WERI-Rb-1 (cell line): Measurements from ENCODE around the gene UCP1.
A peak's percentile ranks its signal among the peaks of the same experiment; 100 is the strongest.

Experiments
- DNase-seq: peaks from one replicate; pipeline ENCODE4 v3.0.0-alpha.2; 2020
- H3K27ac ChIP-seq: fragments of 250-450 bp; sonication (Bioruptor Pico); 2 replicates; pipeline ENCODE4 v1.5.1; 2020; ENCODE audit warnings: mild to moderate bottlenecking, moderate library complexity
- H3K27me3 ChIP-seq: fragments of 250-450 bp; sonication (Bioruptor Pico); 2 replicates; pipeline ENCODE4 v1.5.1; 2021; ENCODE audit warnings: mild to moderate bottlenecking, low read depth, moderate library complexity; ENCODE audit not compliant: insufficient read depth, severe bottlenecking
- H3K36me3 ChIP-seq: fragments of 250-450 bp; sonication (Bioruptor Pico); 2 replicates; pipeline ENCODE4 v1.5.1; 2020; ENCODE audit warnings: mild to moderate bottlenecking, moderate library complexity
- H3K4me3 ChIP-seq: 2 replicates; pipeline ENCODE4 v1.5.1; 2011; ENCODE audit warnings: low read depth, mild to moderate bottlenecking, control low read depth, low read length
- H3K9me3 ChIP-seq: fragments of 250-450 bp; sonication (Bioruptor Pico); 2 replicates; pipeline ENCODE4 v1.5.1; 2021; ENCODE audit warnings: mild to moderate bottlenecking, moderate library complexity; ENCODE audit not compliant: severe bottlenecking
- TF ChIP-seq, protein P1 (sequence below): IDR thresholded peaks from 2 replicates; pipeline ENCODE4 v1.5.1; 2011; ENCODE audit warnings: low read depth, mild to moderate bottlenecking, control low read depth, inconsistent platforms, low read length

UCP1 gene

GRCh38 chr4:140568507-140569306 lies at the start of gene UCP1:
UCP1 (minus strand) TSS chr4:140568961; CDS start chr4:140568729, 232 bp downstream.
- peaks cover 17% of the 10 kb centered on the region for H3K27me3 ChIP-seq
- TF ChIP-seq, protein P1, sequence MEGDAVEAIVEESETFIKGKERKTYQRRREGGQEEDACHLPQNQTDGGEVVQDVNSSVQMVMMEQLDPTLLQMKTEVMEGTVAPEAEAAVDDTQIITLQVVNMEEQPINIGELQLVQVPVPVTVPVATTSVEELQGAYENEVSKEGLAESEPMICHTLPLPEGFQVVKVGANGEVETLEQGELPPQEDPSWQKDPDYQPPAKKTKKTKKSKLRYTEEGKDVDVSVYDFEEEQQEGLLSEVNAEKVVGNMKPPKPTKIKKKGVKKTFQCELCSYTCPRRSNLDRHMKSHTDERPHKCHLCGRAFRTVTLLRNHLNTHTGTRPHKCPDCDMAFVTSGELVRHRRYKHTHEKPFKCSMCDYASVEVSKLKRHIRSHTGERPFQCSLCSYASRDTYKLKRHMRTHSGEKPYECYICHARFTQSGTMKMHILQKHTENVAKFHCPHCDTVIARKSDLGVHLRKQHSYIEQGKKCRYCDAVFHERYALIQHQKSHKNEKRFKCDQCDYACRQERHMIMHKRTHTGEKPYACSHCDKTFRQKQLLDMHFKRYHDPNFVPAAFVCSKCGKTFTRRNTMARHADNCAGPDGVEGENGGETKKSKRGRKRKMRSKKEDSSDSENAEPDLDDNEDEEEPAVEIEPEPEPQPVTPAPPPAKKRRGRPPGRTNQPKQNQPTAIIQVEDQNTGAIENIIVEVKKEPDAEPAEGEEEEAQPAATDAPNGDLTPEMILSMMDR, result peak; percentile 22; the same call in 1 of the 2 replicates
- peak within 1 kb of the TSS; percentile 54 for H3K4me3 ChIP-seq
- no peak within 1 kb of the TSS for H3K27ac ChIP-seq
- H3K36me3 ChIP-seq, result no peaks in the 10 kb centered on the region
- peak; percentile 33 for DNase-seq
- H3K9me3 ChIP-seq, result no peaks in the 10 kb centered on the region

- Histone ChIP-seq H3K4me3 (no peak overlapping the region), H3K27me3 (no peaks in the 10 kb centered on the region), H3K9me3 (peaks cover 3% of the 10 kb centered on the region), H3K27ac (no peak overlapping the region), H3K36me3 (peaks cover 5% of the 10 kb centered on the region; the same call in 1 of the 2 replicates)
- peak; percentile 34 for DNase-seq
- TF ChIP-seq, protein P1, result no peak
These were observed 48.9 kb upstream of the UCP1 start for GRCh38 chr4:140617499-140618248.

- no peak for DNase-seq
- no peak overlapping the region for H3K27ac ChIP-seq
These were observed 46.7 kb upstream of the UCP1 start for GRCh38 chr4:140615451-140615850.

GRCh38 chr4:140612357-140612756 lies 43.6 kb upstream of the UCP1 start:
- no peak overlapping the region for H3K27ac ChIP-seq
- H3K4me3 ChIP-seq, result no peak overlapping the region
- no peak for DNase-seq
- H3K27me3 ChIP-seq, result no peaks in the 10 kb centered on the region
- TF ChIP-seq, protein P1, result no peak
- H3K36me3 ChIP-seq, result no peaks in the 10 kb centered on the region
- H3K9me3 ChIP-seq, result peaks cover 2% of the 10 kb centered on the region

More at GRCh38 chr4:140615451-140615850, 46.7 kb upstream of the UCP1 start:
- H3K27me3 ChIP-seq, result no peaks in the 10 kb centered on the region
- no peak overlapping the region for H3K4me3 ChIP-seq
- TF ChIP-seq, protein P1, result no peak
- no peaks in the 10 kb centered on the region for H3K36me3 ChIP-seq
- H3K9me3 ChIP-seq, result peaks cover 3% of the 10 kb centered on the region

- H3K27me3 ChIP-seq, result no peaks in the 10 kb centered on the region
- H3K9me3 ChIP-seq, result no peaks in the 10 kb centered on the region
- DNase-seq, result no peak
- TF ChIP-seq, protein P1, result no peak
- no peaks in the 10 kb centered on the region for H3K36me3 ChIP-seq
- no peak overlapping the region for H3K4me3 ChIP-seq
- H3K27ac ChIP-seq, result no peak overlapping the region
These were observed 43.1 kb upstream of the UCP1 start for GRCh38 chr4:140611854-140612253.
